HG03280 (cell line): ENCODE measurements around the gene KCNIP1.
"Not testable (repeated sequence)": the region's sequence is repeated elsewhere in the genome, so short reads cannot be mapped to it uniquely, and the experiment has no call there.

Source experiments
- ATAC-seq: cut with Tn5 transposase; IDR thresholded peaks from one replicate; pipeline ENCODE4 v1.9.1; 2021; ENCODE audit warnings: mild to moderate bottlenecking, moderate library complexity; ENCODE audit not compliant: unreplicated experiment

The KCNIP1 gene

GRCh38 chr5:170746075-170746960 is 242.5 kb downstream of the KCNIP1 start:
- no peak for ATAC-seq

GRCh38 chr5:170746961-170747340 is 243.1 kb downstream of the KCNIP1 start:
- no peak for ATAC-seq

GRCh38 chr5:170747357-170747756 is 243.5 kb downstream of the KCNIP1 start:
- no peak for ATAC-seq

- ATAC-seq = no peak
Observed at GRCh38 chr5:170747851-170748250, 244.0 kb downstream of the KCNIP1 start.

GRCh38 chr5:170748951-170749471 is 245.2 kb downstream of the KCNIP1 start:
- no peak for ATAC-seq

GRCh38 chr5:170749911-170750431 is 246.2 kb downstream of the KCNIP1 start:
- ATAC-seq = no peak

- ATAC-seq = no peak
Observed at GRCh38 chr5:170750791-170751190, 247.0 kb downstream of the KCNIP1 start.

GRCh38 chr5:170751631-170752030 is 247.8 kb downstream of the KCNIP1 start:
- no peak for ATAC-seq

- ATAC-seq = no peak
Observed at GRCh38 chr5:170752257-170753215, 248.7 kb downstream of the KCNIP1 start.

GRCh38 chr5:170753311-170753710 is 249.5 kb downstream of the KCNIP1 start:
- no peak for ATAC-seq

- ATAC-seq = not testable (repeated sequence)
Observed at GRCh38 chr5:170754508-170754907, 250.7 kb downstream of the KCNIP1 start.

GRCh38 chr5:170755679-170756456 is 252.0 kb downstream of the KCNIP1 start:
- ATAC-seq = no peak

GRCh38 chr5:170756691-170757090 is 252.9 kb downstream of the KCNIP1 start:
- no peak for ATAC-seq

GRCh38 chr5:170757182-170757601 is 253.4 kb downstream of the KCNIP1 start:
- no peak for ATAC-seq

GRCh38 chr5:170757669-170758068 is 253.8 kb downstream of the KCNIP1 start:
- ATAC-seq = no peak

- no peak for ATAC-seq
Observed at GRCh38 chr5:170758481-170758880, 254.7 kb downstream of the KCNIP1 start.

- no peak for ATAC-seq
Observed at GRCh38 chr5:170760113-170760512, 256.3 kb downstream of the KCNIP1 start.

GRCh38 chr5:170761048-170761707 is 257.4 kb downstream of the KCNIP1 start:
- no peak for ATAC-seq

GRCh38 chr5:170761708-170762066 is 257.9 kb downstream of the KCNIP1 start:
- no peak for ATAC-seq

- ATAC-seq = not testable (repeated sequence)
Observed at GRCh38 chr5:170762298-170762697, 258.5 kb downstream of the KCNIP1 start.
